GM12878 (cell line): ENCODE results near the gene ARHGAP9. TPM values are rescaled to one million over a fixed set of nuclear protein-coding genes. Genes with fewer than 3 reads are reported as not detected.

Source experiments
- ATAC-seq: fragments of 200-7000 bp; cut with Tn5 transposase; 3 replicates; pipeline ENCODE4 v1.9.1; 2020; ENCODE audit warnings: mild to moderate bottlenecking, moderate library complexity
- BruUV-seq: library from RNA; stranded (reverse); fragments of 400-500 nt; replicated peaks from 2 replicates; lab custom pipeline; 2021; lab: Mats Ljungman, UMichigan
- CTCF ChIA-PET: fragments of 300-600 bp; sonication (Branson Sonifier 250); formaldehyde crosslinking; extraction: SDS; loops from one replicate; lab custom pipeline; 2021; ENCODE audit warnings: inconsistent platforms; lab: Yijun Ruan, JAX
- POLR2A ChIA-PET: fragments of 350-600 bp; formaldehyde crosslinking; extraction: SDS; loops from one replicate; lab custom pipeline; 2021; ENCODE audit warnings: inconsistent platforms; lab: Charles Lee
- RAD21 ChIA-PET: fragments of 300-600 bp; sonication (Branson Sonifier 250); formaldehyde crosslinking; loops from one replicate; lab custom pipeline; 2023; ENCODE audit warnings: antibody characterized with exemption; ENCODE audit not compliant: unreplicated experiment; lab: Charles Lee
- SMC1A ChIA-PET: fragments of 300-600 bp; sonication (Branson Sonifier 250); formaldehyde crosslinking; loops from one replicate; lab custom pipeline; 2023; ENCODE audit not compliant: unreplicated experiment, uncharacterized antibody; lab: Charles Lee
- DNase-seq: peaks from one replicate; pipeline ENCODE4 v3.0.0-alpha.2; 2011; ENCODE audit warnings: low read depth, low spot score
- FAIRE-seq: peaks from 3 replicates; lab custom pipeline; 2011; peaks lifted over from hg19 to GRCh38; lab: Jason Lieb, UNC
- H2AFZ ChIP-seq: 2 replicates; pipeline ENCODE4 v1.6.0; 2011; ENCODE audit warnings: low read depth, low read length, control low read depth; ENCODE audit not compliant: control insufficient read depth
- H3K27ac ChIP-seq: 2 replicates; pipeline ENCODE4 v1.5.1; 2011; ENCODE audit warnings: control low read depth; ENCODE audit not compliant: control insufficient read depth, insufficient read depth
- H3K27me3 ChIP-seq, 2 experiments: replicated peaks in 1 of 2; 2 replicates each; pipeline versions ENCODE4 v1.6.0 to v1.6.1; 2011; ENCODE audit warnings: low read length in 1 of 2; ENCODE audit not compliant: control insufficient read depth in 2 of 2, insufficient read depth in 2 of 2
- H3K36me3 ChIP-seq, 2 experiments: 2 replicates each; pipeline ENCODE4 v1.5.1; 2011; ENCODE audit warnings: low read length in 1 of 2; ENCODE audit not compliant: control insufficient read depth in 2 of 2, insufficient read depth in 2 of 2
- H3K4me1 ChIP-seq: 2 replicates; pipeline ENCODE4 v1.6.1; 2011; ENCODE audit warnings: mild to moderate bottlenecking, low read length, moderate library complexity, mixed read lengths; ENCODE audit not compliant: control insufficient read depth, insufficient read depth
- H3K4me2 ChIP-seq: 2 replicates; pipeline ENCODE4 v1.6.0; 2011; ENCODE audit warnings: control low read depth; ENCODE audit not compliant: control insufficient read depth, insufficient read depth
- H3K4me3 ChIP-seq: fragments of 200-600 bp; sonication (generic); 2 replicates; pipeline ENCODE4 v1.5.1; 2016
- H3K79me2 ChIP-seq: 2 replicates; pipeline ENCODE4 v1.6.0; 2011; ENCODE audit warnings: low read length; ENCODE audit not compliant: control insufficient read depth, insufficient read depth
- H3K9ac ChIP-seq: 2 replicates; pipeline ENCODE4 v1.8.0; 2011; ENCODE audit warnings: low read length, control low read depth, mixed read lengths; ENCODE audit not compliant: control insufficient read depth, insufficient read depth
- H3K9me3 ChIP-seq: replicated peaks from 3 replicates; pipeline ENCODE4 v1.5.1; 2011; ENCODE audit warnings: mild to moderate bottlenecking, low read length; ENCODE audit not compliant: control insufficient read depth, insufficient read depth
- H4K20me1 ChIP-seq: 2 replicates; pipeline ENCODE4 v1.6.0; 2011; ENCODE audit not compliant: control insufficient read depth, insufficient read depth
- ASH2L ChIP-seq: fragments of 300-600, 200-600 bp; sonication (generic); IDR thresholded peaks from 2 replicates; pipeline ENCODE4 v1.6.1; 2017; ENCODE audit warnings: low read depth, mild to moderate bottlenecking, borderline replicate concordance
- E2F4 ChIP-seq: IDR thresholded peaks from 2 replicates; pipeline ENCODE4 v1.6.1; 2012; ENCODE audit warnings: low read depth, low read length, improper control_type of control experiment
- EED ChIP-seq: sonication (generic); IDR thresholded peaks from 2 replicates; pipeline ENCODE4 v1.6.1; 2016; ENCODE audit warnings: antibody characterized with exemption, low read depth
- IKZF1 ChIP-seq: fragments of 450-650 bp; conservative IDR thresholded peaks from 2 replicates; pipeline ENCODE4 v1.6.1; 2017; ENCODE audit warnings: antibody characterized with exemption, mild to moderate bottlenecking
- IKZF2 ChIP-seq, 2 experiments: fragments of 450-650 bp; IDR thresholded peaks; 2 replicates each; pipeline ENCODE4 v1.6.1; 2017; ENCODE audit warnings: mild to moderate bottlenecking in 2 of 2, moderate library complexity in 2 of 2
- LARP7 ChIP-seq: fragments of 450-650 bp; IDR thresholded peaks from 2 replicates; pipeline ENCODE4 v1.6.1; 2017; ENCODE audit warnings: mild to moderate bottlenecking
- MEF2B ChIP-seq: fragments of 450-650 bp; IDR thresholded peaks from 2 replicates; pipeline ENCODE4 v1.6.1; 2018; ENCODE audit warnings: mild to moderate bottlenecking, moderate library complexity; ENCODE audit not compliant: partially characterized antibody, poor library complexity, severe bottlenecking
- MLLT1 ChIP-seq: fragments of 450-650 bp; IDR thresholded peaks from 2 replicates; pipeline ENCODE4 v1.6.1; 2016; ENCODE audit warnings: mild to moderate bottlenecking
- MXI1 ChIP-seq: fragments of 150-350 bp; IDR thresholded peaks from 2 replicates; pipeline ENCODE4 v1.6.1; 2011; ENCODE audit warnings: low read depth, mild to moderate bottlenecking, inconsistent platforms, low read length, improper control_type of control experiment
- NR2F1 ChIP-seq: fragments of 450-650 bp; conservative IDR thresholded peaks from 2 replicates; pipeline ENCODE4 v1.6.1; 2017; ENCODE audit warnings: mild to moderate bottlenecking
- PBX3 ChIP-seq: IDR thresholded peaks from 2 replicates; pipeline ENCODE4 v1.6.1; 2011; ENCODE audit warnings: mild to moderate bottlenecking, low read depth, low read length, moderate library complexity; ENCODE audit not compliant: insufficient replicate concordance
- POLR2AphosphoS5 ChIP-seq: IDR thresholded peaks from 2 replicates; pipeline ENCODE4 v1.6.1; 2011; ENCODE audit warnings: mild to moderate bottlenecking, low read length, inconsistent platforms
- RELA ChIP-seq: fragments of 450-650 bp; IDR thresholded peaks from 2 replicates; pipeline ENCODE4 v1.8.0; 2014; ENCODE audit warnings: borderline replicate concordance; ENCODE audit not compliant: partially characterized antibody
- SMARCA5 ChIP-seq: fragments of 450-650 bp; IDR thresholded peaks from 2 replicates; pipeline ENCODE4 v1.6.1; 2017; ENCODE audit warnings: mild to moderate bottlenecking
- ZZZ3 ChIP-seq: IDR thresholded peaks from 2 replicates; pipeline ENCODE4 v1.6.1; 2011; ENCODE audit warnings: low read depth; ENCODE audit not compliant: control insufficient read depth, insufficient read length
- WGBS: methylation state at CpG from one replicate; pipeline ENCODE4 v1.1.6; 2016; ENCODE audit warnings: low lambda C conversion rate; ENCODE audit not compliant: insufficient replicate concordance, insufficient coverage; ENCODE audit errors: missing lambda C conversion rate; 5-methylcytosine and 5-hydroxymethylcytosine counted together
- in situ Hi-C: fragments of 300-500 bp; cut with MboI; formaldehyde crosslinking; loops from 9 replicates; pipeline ENCODE4 v1.14.3; 2018; ENCODE audit warnings: mixed read lengths
- intact Hi-C: fragments of 100-400 bp; cut with micrococcal nuclease; formaldehyde crosslinking; loops from one replicate; pipeline ENCODE4 v1.14.2; 2022; ENCODE audit not compliant: unreplicated experiment
- polyA plus RNA-seq, 11 experiments: library from polyadenylated mRNA; depleted of rRNA in 4 of 11; unstranded in 6 of 11; stranded (reverse) in 5 of 11; fragments of >200 nt; fragmentation: Nextera tagmentation in 4 of 11; fragmentation: Illumina TruSeq in 1 of 11; extraction: Ambion mirVana in 4 of 11; extraction: Trizol in 1 of 11; gene quantifications; 1 replicate in 1 of 11; 2 replicates in 10 of 11; pipeline versions ENCODE4 v1.2.1 to v1.2.3, GENCODE V29; 2011 to 2016; ENCODE audit warnings: inconsistent platforms in 2 of 11, missing spikeins in 2 of 11, low read depth in 1 of 11
- total RNA-seq, 4 experiments: library from RNA; depleted of rRNA in 3 of 4; stranded (reverse); fragments of >200 nt in 3 of 4; fragmentation: Illumina TruSeq in 1 of 4; extraction: Trizol in 1 of 4; gene quantifications; 2 replicates each; pipeline versions ENCODE4 v1.2.1 to v1.2.3, GENCODE V29; 2013 to 2021
- TF ChIP-seq, protein P1 (sequence below): fragments of 450-650 bp; conservative IDR thresholded peaks from 2 replicates; pipeline ENCODE4 v1.6.1; 2017; ENCODE audit warnings: mild to moderate bottlenecking, moderate library complexity

ARHGAP9 gene
- total and polyA plus RNA-seq, 10 of the 15 experiments (the other 5 are each of a cell fraction or from before 2014, with no cell fraction given), result 19.5 to 102 (median 76.8) TPM

DNA sequence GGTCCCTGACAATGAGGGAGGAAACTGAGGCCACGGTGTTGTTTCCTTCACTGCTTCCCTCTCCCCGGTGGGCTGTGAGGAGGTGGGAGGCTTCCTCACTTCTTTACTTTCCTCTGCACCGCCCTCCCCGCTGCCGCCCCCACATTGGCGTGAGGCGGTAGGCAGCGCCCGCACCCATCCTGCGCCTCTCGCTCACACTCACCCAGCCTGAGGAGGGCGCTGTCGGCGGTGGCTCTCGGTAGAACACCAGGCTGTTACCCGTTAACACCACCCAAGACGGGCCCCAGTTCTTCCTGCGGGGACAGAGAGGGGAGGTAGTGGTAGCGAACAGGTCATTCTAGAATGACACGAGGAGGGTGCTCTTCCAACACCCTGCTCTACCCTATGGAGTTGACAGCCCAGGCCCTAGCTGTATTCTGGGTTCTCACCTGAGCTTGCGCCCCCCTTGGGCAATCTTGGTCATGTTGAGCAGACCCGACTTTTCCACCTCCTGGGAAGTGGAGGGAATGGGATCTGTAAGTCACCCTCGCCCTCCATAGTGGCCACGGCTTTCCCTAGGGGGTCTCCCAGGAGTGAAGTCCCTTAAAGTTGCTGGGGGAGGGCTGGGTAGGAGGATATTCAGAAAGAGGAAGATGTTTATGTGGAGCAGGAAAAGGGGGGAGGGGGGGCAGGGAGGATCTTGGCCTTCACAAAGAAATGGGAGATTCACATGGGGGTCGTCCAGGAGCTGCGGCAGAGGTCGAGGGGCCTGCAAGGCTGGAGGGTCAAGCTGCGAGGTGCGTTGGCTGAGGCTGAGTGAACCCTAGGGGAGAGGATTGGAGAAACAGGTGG, 3.3 kb downstream of the ARHGAP9 start:
- no peaks in the 10 kb centered on the region for H3K27me3 ChIP-seq
- peak overlapping the region; percentile 85 for H3K27ac ChIP-seq
- H3K4me3 ChIP-seq, result peak overlapping the region; percentile 92
- H3K4me1 ChIP-seq, result peaks cover 34% of the 10 kb centered on the region
- no peak for FAIRE-seq
- H3K9me3 ChIP-seq, result no peaks in the 10 kb centered on the region
- ATAC-seq, result peak; percentile 62
- no peaks in the 10 kb centered on the region for H4K20me1 ChIP-seq
- POLR2A ChIA-PET, result interaction anchor here (0.6 to 2.5 kb wide), 10 partner anchors 9 to 247 kb away, joined by 3 to 16 read pairs (median 8); partner anchors contain the start of genes DCTN2, DDIT3, INHBE and SHMT2
- BruUV-seq, result no TSS peak
- no peak for DNase-seq
- H2AFZ ChIP-seq, result peak overlapping the region; percentile 80
- peak overlapping the region; percentile 74 for H3K9ac ChIP-seq
- H3K79me2 ChIP-seq, result peaks cover 44% of the 10 kb centered on the region
- CTCF ChIA-PET, result interaction anchor here (0.6 to 8.1 kb wide), 16 partner anchors 10 to 840 kb away, joined by 3 to 114 read pairs (median 4); partner anchors contain the start of genes DDIT3, GLI1 and INHBE
- intact Hi-C loops (loop anchor here (5.0 to 10.0 kb wide), 2 partner anchors 46 to 278 kb away; partner anchors contain the start of genes CDK4, DDIT3, MARCHF9 and MBD6), in situ Hi-C loops (no loop called here)
- SMC1A ChIA-PET, result interaction anchor here (0.6 to 2.2 kb wide), 9 partner anchors 10 to 158 kb away, joined by 3 to 18 read pairs (median 8); partner anchors contain the start of genes DCTN2, DDIT3 and GLI1
- RAD21 ChIA-PET, result interaction anchor here (0.6 to 2.0 kb wide), 10 partner anchors 11 to 1659 kb away, joined by 3 to 15 read pairs (median 4); partner anchors contain the start of genes DDIT3, GLI1, INHBE and MARS1
- H3K4me2 ChIP-seq, result peak overlapping the region; percentile 99
- peaks cover 1 to 25% of the 10 kb centered on the region in 2 experiments for H3K36me3 ChIP-seq
- under 1% methylated on average over 29 of the region's 29 CpGs for WGBS
- 0 out of 2 replicates have a peak, but pooled peaks have one; percentile 29 for TF ChIP-seq MXI1
- peak; percentile 64; the same call in 1 of the 2 replicates for TF ChIP-seq MLLT1
- TF ChIP-seq ZZZ3, result no peak
- no peak for TF ChIP-seq E2F4
- peak; percentile 41; the same call in 1 of the 2 replicates for TF ChIP-seq NR2F1
- TF ChIP-seq, protein P1, sequence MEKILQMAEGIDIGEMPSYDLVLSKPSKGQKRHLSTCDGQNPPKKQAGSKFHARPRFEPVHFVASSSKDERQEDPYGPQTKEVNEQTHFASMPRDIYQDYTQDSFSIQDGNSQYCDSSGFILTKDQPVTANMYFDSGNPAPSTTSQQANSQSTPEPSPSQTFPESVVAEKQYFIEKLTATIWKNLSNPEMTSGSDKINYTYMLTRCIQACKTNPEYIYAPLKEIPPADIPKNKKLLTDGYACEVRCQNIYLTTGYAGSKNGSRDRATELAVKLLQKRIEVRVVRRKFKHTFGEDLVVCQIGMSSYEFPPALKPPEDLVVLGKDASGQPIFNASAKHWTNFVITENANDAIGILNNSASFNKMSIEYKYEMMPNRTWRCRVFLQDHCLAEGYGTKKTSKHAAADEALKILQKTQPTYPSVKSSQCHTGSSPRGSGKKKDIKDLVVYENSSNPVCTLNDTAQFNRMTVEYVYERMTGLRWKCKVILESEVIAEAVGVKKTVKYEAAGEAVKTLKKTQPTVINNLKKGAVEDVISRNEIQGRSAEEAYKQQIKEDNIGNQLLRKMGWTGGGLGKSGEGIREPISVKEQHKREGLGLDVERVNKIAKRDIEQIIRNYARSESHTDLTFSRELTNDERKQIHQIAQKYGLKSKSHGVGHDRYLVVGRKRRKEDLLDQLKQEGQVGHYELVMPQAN, result peak; percentile 7; the same call in 1 of the 2 replicates
- no peak for TF ChIP-seq RELA
- TF ChIP-seq IKZF1, result peak; percentile 77
- TF ChIP-seq ASH2L, result no peak
- peak; percentile 74 to 82 for TF ChIP-seq IKZF2 (IDR thresholded peaks at IDR 0.05)
- TF ChIP-seq LARP7, result 0 out of 2 replicates have a peak, but pooled peaks have one; percentile 67
- TF ChIP-seq MEF2B, result no peak
- peak; percentile 98 for TF ChIP-seq SMARCA5
- peak; percentile 72; the same call in 1 of the 2 replicates for TF ChIP-seq POLR2AphosphoS5
- peak; percentile 56; the same call in 1 of the 2 replicates for TF ChIP-seq EED
- TF ChIP-seq PBX3, result no peak
